Panc1 (cell line): ENCODE measurements around the gene GMPR2. TPM values are rescaled to one million over a fixed set of nuclear protein-coding genes. Genes with fewer than 3 reads are reported as not detected.

Experiments used
- ATAC-seq: fragments of 200-7000 bp; cut with Tn5 transposase; 2 replicates; pipeline ENCODE4 v1.9.1; 2020; ENCODE audit warnings: mild to moderate bottlenecking, moderate library complexity
- BruUV-seq: library from RNA; stranded (reverse); fragments of 400-500 nt; replicated peaks from 2 replicates; lab custom pipeline; 2021; lab: Mats Ljungman, UMichigan
- CTCF ChIA-PET: fragments of 300-600 bp; sonication (Branson Sonifier 250); formaldehyde crosslinking; loops from one replicate; lab custom pipeline; 2022; ENCODE audit warnings: antibody characterized with exemption; lab: Charles Lee
- POLR2A ChIA-PET: fragments of 300-600 bp; sonication (Branson Sonifier 250); formaldehyde crosslinking; loops from one replicate; lab custom pipeline; 2022; ENCODE audit warnings: antibody characterized with exemption; lab: Charles Lee
- DNase-seq: peaks from one replicate; pipeline ENCODE4 v3.0.0-alpha.2; 2010; ENCODE audit warnings: low read depth, low spot score
- H3K27ac ChIP-seq: 2 replicates; pipeline ENCODE4 v1.5.1; 2011; ENCODE audit warnings: mild to moderate bottlenecking, low read length, inconsistent platforms
- H3K27me3 ChIP-seq: fragments of 200-500 bp; sonication (Bioruptor generic); 2 replicates; pipeline ENCODE4 v1.6.0; 2014; ENCODE audit warnings: low read length, inconsistent platforms; ENCODE audit not compliant: control insufficient read depth, insufficient read depth
- H3K36me3 ChIP-seq: fragments of 200-500 bp; sonication (Bioruptor generic); 2 replicates; pipeline ENCODE4 v1.5.1; 2014; ENCODE audit warnings: inconsistent platforms, mild to moderate bottlenecking, low read length, moderate library complexity; ENCODE audit not compliant: control insufficient read depth, insufficient read depth
- H3K4me1 ChIP-seq: 2 replicates; pipeline ENCODE4 v1.5.1; 2011; ENCODE audit warnings: inconsistent platforms, mild to moderate bottlenecking, low read length, moderate library complexity; ENCODE audit not compliant: control insufficient read depth, insufficient read depth
- H3K4me3 ChIP-seq, 2 experiments: 2 replicates each; pipeline ENCODE4 v1.5.1; 2011 to 2012; ENCODE audit warnings: low read depth in 2 of 2, low read length in 2 of 2, mild to moderate bottlenecking in 2 of 2, inconsistent platforms in 1 of 2, moderate library complexity in 1 of 2
- H3K9me3 ChIP-seq: fragments of 200-500 bp; sonication (Bioruptor generic); 2 replicates; pipeline ENCODE4 v1.5.1; 2014; ENCODE audit warnings: low read depth, mild to moderate bottlenecking, inconsistent platforms, low read length, moderate library complexity; ENCODE audit not compliant: control insufficient read depth, insufficient read depth
- CTCF ChIP-seq: fragments of 450-650 bp; IDR thresholded peaks from 2 replicates; pipeline ENCODE4 v1.5.1; 2017; ENCODE audit warnings: mild to moderate bottlenecking
- POLR2AphosphoS5 ChIP-seq: IDR thresholded peaks from 2 replicates; pipeline ENCODE4 v1.6.1; 2012; ENCODE audit warnings: mild to moderate bottlenecking, low read depth, low read length, moderate library complexity
- REST ChIP-seq, 2 experiments: IDR thresholded peaks; 2 replicates each; pipeline ENCODE4 v1.6.1; 2011 to 2012; ENCODE audit warnings: low read depth in 2 of 2, control low read depth in 1 of 2, low read length in 1 of 2, mild to moderate bottlenecking in 1 of 2, moderate library complexity in 1 of 2; ENCODE audit not compliant: insufficient read depth in 1 of 2
- SIN3A ChIP-seq: IDR thresholded peaks from 2 replicates; pipeline ENCODE4 v1.6.1; 2012; ENCODE audit warnings: low read depth, mild to moderate bottlenecking, low read length, moderate library complexity, borderline replicate concordance; ENCODE audit not compliant: insufficient read depth
- TCF7L2 ChIP-seq: IDR thresholded peaks from 2 replicates; pipeline ENCODE4 v1.6.1; 2011; ENCODE audit warnings: mild to moderate bottlenecking, low read depth, low read length, inconsistent platforms
- in situ Hi-C: cut with HindIII; loops from 2 replicates; pipeline ENCODE4 v1.10.0; 2016; ENCODE audit warnings: low sequenced_read_pairs, low pct_unique_long_range_greater_than_20kb
- intact Hi-C: fragments of 100-400 bp; cut with micrococcal nuclease; formaldehyde crosslinking; loops from one replicate; pipeline ENCODE4 v1.10.0; 2022; ENCODE audit not compliant: unreplicated experiment
- total RNA-seq: library from RNA; stranded (reverse); gene quantifications from one replicate; pipeline ENCODE4 v1.2.1, GENCODE V29; 2021; ENCODE audit not compliant: unreplicated experiment

Gene GMPR2
- total RNA-seq, 1 experiment from 2014 or later, result 45.9 TPM

DNA sequence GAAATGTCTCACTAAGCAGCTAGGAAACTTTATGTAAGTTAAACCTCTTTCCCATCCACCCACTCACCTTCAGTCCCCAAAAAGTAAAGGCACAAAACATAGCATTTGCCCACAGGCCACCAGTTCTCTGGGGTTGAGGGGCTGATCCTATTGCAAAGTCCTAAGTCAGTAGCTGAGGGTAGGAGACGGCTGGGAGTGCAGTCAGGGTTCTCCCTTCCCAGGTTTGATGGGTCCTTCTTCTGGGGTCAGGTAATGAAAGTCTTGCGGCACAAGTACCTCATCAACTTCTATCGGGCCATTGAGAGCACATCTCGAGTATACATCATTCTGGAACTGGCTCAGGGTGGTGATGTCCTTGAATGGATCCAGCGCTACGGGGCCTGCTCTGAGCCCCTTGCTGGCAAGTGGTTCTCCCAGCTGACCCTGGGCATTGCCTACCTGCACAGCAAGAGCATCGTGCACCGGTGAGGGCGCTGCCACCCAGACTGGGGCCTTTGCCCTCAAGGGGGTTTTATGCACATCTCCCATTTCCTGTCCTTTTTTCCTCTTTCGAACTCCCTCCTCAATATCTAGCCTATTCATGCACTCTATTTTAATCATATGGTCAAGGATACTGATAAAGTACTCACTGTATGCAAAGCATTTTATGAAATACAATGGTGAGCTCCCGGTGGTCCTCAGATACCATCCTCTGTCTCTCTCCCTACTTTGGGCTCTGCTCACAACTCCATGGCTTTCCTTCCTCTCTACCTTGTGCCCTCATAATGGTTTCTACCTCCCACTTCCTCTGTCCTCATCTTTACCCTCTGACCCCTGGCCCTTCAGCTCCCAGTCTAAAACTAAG is 26.2 kb upstream of the GMPR2 start:
- CTCF ChIA-PET, result no interaction called here
- BruUV-seq, result no TSS peak
- Histone ChIP-seq H3K9me3 (no peaks in the 10 kb centered on the region), H3K27me3 (no peaks in the 10 kb centered on the region), H3K36me3 (no peaks in the 10 kb centered on the region), H3K4me1 (no peaks in the 10 kb centered on the region), H3K27ac (no peak overlapping the region), H3K4me3 (no peak overlapping the region)
- DNase-seq (no peak), ATAC-seq (no peak)
- in situ Hi-C loops, result no loop called here
- POLR2A ChIA-PET, result no interaction called here
- intact Hi-C loops, result no loop called here
- TF ChIP-seq CTCF (no peak), REST (IDR thresholded peaks at IDR 0.05; ENCODE audit: insufficient read depth in 1 of 2, low read depth in 2 of 2, low read length in 1 of 2) (no peak), SIN3A (no peak), TCF7L2 (no peak), POLR2AphosphoS5 (no peak)

DNA sequence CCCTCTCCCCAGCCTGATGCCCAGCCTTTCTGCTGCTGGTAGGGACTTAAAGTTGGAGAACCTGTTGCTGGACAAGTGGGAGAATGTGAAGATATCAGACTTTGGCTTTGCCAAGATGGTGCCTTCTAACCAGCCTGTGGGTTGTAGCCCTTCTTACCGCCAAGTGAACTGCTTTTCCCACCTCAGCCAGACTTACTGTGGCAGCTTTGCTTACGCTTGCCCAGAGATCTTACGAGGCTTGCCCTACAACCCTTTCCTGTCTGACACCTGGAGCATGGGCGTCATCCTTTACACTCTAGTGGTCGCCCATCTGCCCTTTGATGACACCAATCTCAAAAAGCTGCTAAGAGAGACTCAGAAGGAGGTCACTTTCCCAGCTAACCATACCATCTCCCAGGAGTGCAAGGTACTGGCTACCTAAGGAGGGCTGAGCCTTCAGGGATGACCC is 25.6 kb upstream of the GMPR2 start:
- POLR2A ChIA-PET, result no interaction called here
- H3K9me3 ChIP-seq, result no peaks in the 10 kb centered on the region
- in situ Hi-C loops, result no loop called here

More for the DNA sequence above, 25.6 kb upstream of the GMPR2 start:
- TF ChIP-seq SIN3A, result no peak
- no peak for TF ChIP-seq CTCF
- TF ChIP-seq TCF7L2, result no peak
- TF ChIP-seq REST (IDR thresholded peaks at IDR 0.05; ENCODE audit: insufficient read depth in 1 of 2, low read depth in 2 of 2, low read length in 1 of 2), result no peak
- no peak for TF ChIP-seq POLR2AphosphoS5
- H3K27me3 ChIP-seq, result no peaks in the 10 kb centered on the region
- no peak overlapping the region for H3K4me3 ChIP-seq
- H3K27ac ChIP-seq, result no peak overlapping the region
- ATAC-seq (no peak), DNase-seq (no peak)
- H3K36me3 ChIP-seq, result no peaks in the 10 kb centered on the region
- no TSS peak for BruUV-seq
- CTCF ChIA-PET, result no interaction called here
- no peaks in the 10 kb centered on the region for H3K4me1 ChIP-seq
- intact Hi-C loops, result no loop called here
